ENCODE measurements around the gene LPP.

LPP gene

GRCh38 chr3:188219147-188219546, 65.2 kb downstream of the LPP start:
- DNase-seq (ENCODE audit: low read depth in 2 of 2, low spot score in 1 of 2) = no peak

- no peak for DNase-seq (ENCODE audit: low read depth in 2 of 2, low spot score in 1 of 2)
These were observed 66.3 kb downstream of the LPP start for GRCh38 chr3:188220097-188220788.

GRCh38 chr3:188220988-188221818, 67.2 kb downstream of the LPP start:
- no peak for DNase-seq (ENCODE audit: low read depth in 2 of 2, low spot score in 1 of 2)

GRCh38 chr3:188223936-188224335, 70.0 kb downstream of the LPP start:
- no peak for DNase-seq (ENCODE audit: low read depth in 2 of 2, low spot score in 1 of 2)

GRCh38 chr3:188227442-188227841, 73.5 kb downstream of the LPP start:
- DNase-seq (ENCODE audit: low read depth in 2 of 2, low spot score in 1 of 2) = no peak

GRCh38 chr3:188229177-188229576, 75.2 kb downstream of the LPP start:
- no peak for DNase-seq (ENCODE audit: low read depth in 2 of 2, low spot score in 1 of 2)

GRCh38 chr3:188229726-188230125, 75.8 kb downstream of the LPP start:
- DNase-seq (ENCODE audit: low read depth in 2 of 2, low spot score in 1 of 2) = no peak

- DNase-seq (ENCODE audit: low read depth in 2 of 2, low spot score in 1 of 2) = no peak
These were observed 77.0 kb downstream of the LPP start for GRCh38 chr3:188230962-188231361.

- no peak for DNase-seq (ENCODE audit: low read depth in 2 of 2, low spot score in 1 of 2)
These were observed 77.5 kb downstream of the LPP start for GRCh38 chr3:188231456-188231855.

- no peak for DNase-seq (ENCODE audit: low read depth in 2 of 2, low spot score in 1 of 2)
These were observed 78.7 kb downstream of the LPP start for GRCh38 chr3:188232656-188233055.

GRCh38 chr3:188233320-188233719, 79.4 kb downstream of the LPP start:
- DNase-seq (ENCODE audit: low read depth in 2 of 2, low spot score in 1 of 2) = no peak

GRCh38 chr3:188234132-188234531, 80.2 kb downstream of the LPP start:
- DNase-seq (ENCODE audit: low read depth in 2 of 2, low spot score in 1 of 2) = no peak

- DNase-seq (ENCODE audit: low read depth in 2 of 2, low spot score in 1 of 2) = no peak
These were observed 82.3 kb downstream of the LPP start for GRCh38 chr3:188236271-188236670.

GRCh38 chr3:188239035-188239434, 85.1 kb downstream of the LPP start:
- no peak for DNase-seq (ENCODE audit: low read depth in 2 of 2, low spot score in 1 of 2)

GRCh38 chr3:188239577-188239976, 85.6 kb downstream of the LPP start:
- no peak for DNase-seq (ENCODE audit: low read depth in 2 of 2, low spot score in 1 of 2)

GRCh38 chr3:188240189-188240981, 86.4 kb downstream of the LPP start:
- no peak for DNase-seq (ENCODE audit: low read depth in 2 of 2, low spot score in 1 of 2)

- no peak for DNase-seq (ENCODE audit: low read depth in 2 of 2, low spot score in 1 of 2)
These were observed 87.1 kb downstream of the LPP start for GRCh38 chr3:188241072-188241471.

GRCh38 chr3:188241883-188242282, 87.9 kb downstream of the LPP start:
- DNase-seq (ENCODE audit: low read depth in 2 of 2, low spot score in 1 of 2) = no peak

GRCh38 chr3:188242436-188243123, 88.6 kb downstream of the LPP start:
- no peak for DNase-seq (ENCODE audit: low read depth in 2 of 2, low spot score in 1 of 2)

- no peak for DNase-seq (ENCODE audit: low read depth in 2 of 2, low spot score in 1 of 2)
These were observed 89.3 kb downstream of the LPP start for GRCh38 chr3:188243124-188243795.

Data from stimulated activated CD8-positive, alpha-beta memory T cell treated with anti-CD3 and anti-CD28 coated beads, Interleukin-4, amount 100 ng/mL, for 1 hour (primary cell).